Panc1 (cell line): Measurements from ENCODE around the gene KCNIP3.

Source experiments
- POLR2AphosphoS5 ChIP-seq: IDR thresholded peaks from 2 replicates; pipeline ENCODE4 v1.6.1; 2012; ENCODE audit warnings: mild to moderate bottlenecking, low read depth, low read length, moderate library complexity
- SIN3A ChIP-seq: IDR thresholded peaks from 2 replicates; pipeline ENCODE4 v1.6.1; 2012; ENCODE audit warnings: low read depth, mild to moderate bottlenecking, low read length, moderate library complexity, borderline replicate concordance; ENCODE audit not compliant: insufficient read depth
- TCF7L2 ChIP-seq: IDR thresholded peaks from 2 replicates; pipeline ENCODE4 v1.6.1; 2011; ENCODE audit warnings: mild to moderate bottlenecking, low read depth, low read length, inconsistent platforms
- TF ChIP-seq, protein P1 (sequence below): fragments of 450-650 bp; IDR thresholded peaks from 2 replicates; pipeline ENCODE4 v1.5.1; 2017; ENCODE audit warnings: mild to moderate bottlenecking
- TF ChIP-seq, protein P2 (sequence below), 2 experiments: IDR thresholded peaks; 2 replicates each; pipeline ENCODE4 v1.6.1; 2011 to 2012; ENCODE audit warnings: low read depth in 2 of 2, control low read depth in 1 of 2, low read length in 1 of 2, mild to moderate bottlenecking in 1 of 2, moderate library complexity in 1 of 2; ENCODE audit not compliant: insufficient read depth in 1 of 2

DNA sequence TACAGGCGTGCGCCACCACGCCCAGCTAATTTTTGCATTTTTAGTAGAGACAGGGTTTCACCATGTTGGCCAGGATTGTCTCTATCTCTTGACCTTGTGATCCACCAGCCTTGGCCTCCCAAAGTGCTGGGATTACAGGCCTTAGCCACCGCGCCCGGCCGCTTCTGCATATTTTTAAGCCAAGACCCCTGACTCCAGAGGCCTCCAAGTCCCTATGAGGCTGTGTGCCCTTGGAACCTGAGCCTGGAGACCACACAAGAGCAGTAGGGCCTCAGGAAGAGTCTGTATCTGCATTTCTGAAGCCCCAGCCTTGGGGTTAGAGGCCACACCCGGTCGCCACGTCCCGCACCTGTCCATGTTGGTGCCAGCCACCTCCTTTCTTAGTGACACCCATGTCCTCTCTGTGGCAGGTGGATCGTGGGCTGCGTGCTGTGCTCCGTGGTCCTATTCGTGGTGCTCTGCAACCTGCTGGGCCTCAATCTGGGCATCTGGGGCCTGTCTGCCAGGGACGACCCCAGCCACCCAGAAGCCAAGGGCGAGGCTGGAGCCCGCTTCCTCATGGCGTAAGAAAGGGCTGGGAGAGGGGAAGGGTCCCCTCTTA lies 17.6 kb upstream of the KCNIP3 start:
- TF ChIP-seq, protein P1, sequence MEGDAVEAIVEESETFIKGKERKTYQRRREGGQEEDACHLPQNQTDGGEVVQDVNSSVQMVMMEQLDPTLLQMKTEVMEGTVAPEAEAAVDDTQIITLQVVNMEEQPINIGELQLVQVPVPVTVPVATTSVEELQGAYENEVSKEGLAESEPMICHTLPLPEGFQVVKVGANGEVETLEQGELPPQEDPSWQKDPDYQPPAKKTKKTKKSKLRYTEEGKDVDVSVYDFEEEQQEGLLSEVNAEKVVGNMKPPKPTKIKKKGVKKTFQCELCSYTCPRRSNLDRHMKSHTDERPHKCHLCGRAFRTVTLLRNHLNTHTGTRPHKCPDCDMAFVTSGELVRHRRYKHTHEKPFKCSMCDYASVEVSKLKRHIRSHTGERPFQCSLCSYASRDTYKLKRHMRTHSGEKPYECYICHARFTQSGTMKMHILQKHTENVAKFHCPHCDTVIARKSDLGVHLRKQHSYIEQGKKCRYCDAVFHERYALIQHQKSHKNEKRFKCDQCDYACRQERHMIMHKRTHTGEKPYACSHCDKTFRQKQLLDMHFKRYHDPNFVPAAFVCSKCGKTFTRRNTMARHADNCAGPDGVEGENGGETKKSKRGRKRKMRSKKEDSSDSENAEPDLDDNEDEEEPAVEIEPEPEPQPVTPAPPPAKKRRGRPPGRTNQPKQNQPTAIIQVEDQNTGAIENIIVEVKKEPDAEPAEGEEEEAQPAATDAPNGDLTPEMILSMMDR = no peak
- TF ChIP-seq, protein P2, sequence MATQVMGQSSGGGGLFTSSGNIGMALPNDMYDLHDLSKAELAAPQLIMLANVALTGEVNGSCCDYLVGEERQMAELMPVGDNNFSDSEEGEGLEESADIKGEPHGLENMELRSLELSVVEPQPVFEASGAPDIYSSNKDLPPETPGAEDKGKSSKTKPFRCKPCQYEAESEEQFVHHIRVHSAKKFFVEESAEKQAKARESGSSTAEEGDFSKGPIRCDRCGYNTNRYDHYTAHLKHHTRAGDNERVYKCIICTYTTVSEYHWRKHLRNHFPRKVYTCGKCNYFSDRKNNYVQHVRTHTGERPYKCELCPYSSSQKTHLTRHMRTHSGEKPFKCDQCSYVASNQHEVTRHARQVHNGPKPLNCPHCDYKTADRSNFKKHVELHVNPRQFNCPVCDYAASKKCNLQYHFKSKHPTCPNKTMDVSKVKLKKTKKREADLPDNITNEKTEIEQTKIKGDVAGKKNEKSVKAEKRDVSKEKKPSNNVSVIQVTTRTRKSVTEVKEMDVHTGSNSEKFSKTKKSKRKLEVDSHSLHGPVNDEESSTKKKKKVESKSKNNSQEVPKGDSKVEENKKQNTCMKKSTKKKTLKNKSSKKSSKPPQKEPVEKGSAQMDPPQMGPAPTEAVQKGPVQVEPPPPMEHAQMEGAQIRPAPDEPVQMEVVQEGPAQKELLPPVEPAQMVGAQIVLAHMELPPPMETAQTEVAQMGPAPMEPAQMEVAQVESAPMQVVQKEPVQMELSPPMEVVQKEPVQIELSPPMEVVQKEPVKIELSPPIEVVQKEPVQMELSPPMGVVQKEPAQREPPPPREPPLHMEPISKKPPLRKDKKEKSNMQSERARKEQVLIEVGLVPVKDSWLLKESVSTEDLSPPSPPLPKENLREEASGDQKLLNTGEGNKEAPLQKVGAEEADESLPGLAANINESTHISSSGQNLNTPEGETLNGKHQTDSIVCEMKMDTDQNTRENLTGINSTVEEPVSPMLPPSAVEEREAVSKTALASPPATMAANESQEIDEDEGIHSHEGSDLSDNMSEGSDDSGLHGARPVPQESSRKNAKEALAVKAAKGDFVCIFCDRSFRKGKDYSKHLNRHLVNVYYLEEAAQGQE (IDR thresholded peaks at IDR 0.05; ENCODE audit: insufficient read depth in 1 of 2, low read depth in 2 of 2, low read length in 1 of 2) = no peak
- TF ChIP-seq SIN3A (no peak), POLR2AphosphoS5 (no peak), TCF7L2 (no peak)
